Activated T-cell treated with anti-CD3 and anti-CD28 coated beads, Interleukin-2, amount 50 U/mL, for 48 hours (primary cell): Measurements from ENCODE around the gene GTF2H2.
"Not testable (repeated sequence)": the region's sequence is repeated elsewhere in the genome, so short reads cannot be mapped to it uniquely, and the experiment has no call there.

Source experiments
- DNase-seq, 2 experiments: peaks; one replicate each; pipeline ENCODE4 v3.0.0-alpha.2; 2020

GTF2H2 gene

DNA sequence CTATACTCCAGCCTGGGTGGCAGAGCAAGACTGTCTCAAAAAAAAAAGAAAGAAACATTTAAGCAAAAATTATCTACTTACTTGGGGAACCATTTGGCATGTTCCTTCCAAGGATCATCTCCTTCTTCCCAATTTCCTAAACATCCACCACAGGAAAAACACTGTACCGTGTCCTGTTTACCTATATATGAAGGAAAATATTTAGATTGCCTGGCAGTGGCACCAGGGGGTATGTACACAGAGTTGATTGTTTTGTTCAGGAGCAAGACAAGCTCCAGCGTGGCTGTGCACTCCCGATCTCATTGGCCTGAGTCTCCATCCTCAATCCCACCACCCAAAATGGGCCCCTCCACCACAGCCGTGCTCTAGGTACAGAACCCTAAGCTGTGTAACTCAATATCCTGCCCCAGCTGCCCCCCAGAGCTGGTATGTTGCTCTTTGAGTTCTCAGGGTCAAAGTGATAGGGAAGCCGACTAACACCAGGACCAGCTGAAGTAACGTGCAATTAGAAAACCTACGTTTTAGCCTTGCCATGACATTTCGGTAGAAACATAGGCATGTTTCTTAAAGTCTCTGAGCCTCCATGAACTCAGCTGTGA lies 56.2 kb downstream of the GTF2H2 start:
- no peak for DNase-seq

DNA sequence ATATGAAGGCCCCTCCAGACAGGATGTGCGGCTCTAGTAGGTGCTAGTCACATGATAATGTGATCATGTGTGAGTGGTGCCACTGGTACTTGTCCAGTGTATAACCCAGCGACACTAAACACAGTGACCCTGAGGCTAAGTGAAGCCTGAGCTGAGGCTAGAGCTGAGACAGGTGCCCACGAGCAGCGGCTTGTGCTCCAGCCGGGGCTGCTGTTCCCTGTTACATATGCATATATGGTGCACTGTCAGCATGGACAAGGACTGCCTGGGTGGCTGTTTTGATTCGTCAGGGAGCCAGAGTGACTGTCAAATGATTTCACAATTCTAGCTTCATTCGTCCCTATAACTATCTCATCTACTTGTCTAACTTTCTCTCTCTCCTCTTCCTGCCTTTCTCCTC lies 60.5 kb downstream of the GTF2H2 start:
- not testable (repeated sequence) for DNase-seq
